Cortex of kidney (tissue), 1 donor: ENCODE results near the gene FUT1.
"Not testable (repeated sequence)": the region's sequence is repeated elsewhere in the genome, so short reads cannot be mapped to it uniquely, and the experiment has no call there.

Source experiments
- DNase-seq: peaks from one replicate; lab custom pipeline; 2025; lab: John Stamatoyannopoulos, UW

FUT1 gene

DNA sequence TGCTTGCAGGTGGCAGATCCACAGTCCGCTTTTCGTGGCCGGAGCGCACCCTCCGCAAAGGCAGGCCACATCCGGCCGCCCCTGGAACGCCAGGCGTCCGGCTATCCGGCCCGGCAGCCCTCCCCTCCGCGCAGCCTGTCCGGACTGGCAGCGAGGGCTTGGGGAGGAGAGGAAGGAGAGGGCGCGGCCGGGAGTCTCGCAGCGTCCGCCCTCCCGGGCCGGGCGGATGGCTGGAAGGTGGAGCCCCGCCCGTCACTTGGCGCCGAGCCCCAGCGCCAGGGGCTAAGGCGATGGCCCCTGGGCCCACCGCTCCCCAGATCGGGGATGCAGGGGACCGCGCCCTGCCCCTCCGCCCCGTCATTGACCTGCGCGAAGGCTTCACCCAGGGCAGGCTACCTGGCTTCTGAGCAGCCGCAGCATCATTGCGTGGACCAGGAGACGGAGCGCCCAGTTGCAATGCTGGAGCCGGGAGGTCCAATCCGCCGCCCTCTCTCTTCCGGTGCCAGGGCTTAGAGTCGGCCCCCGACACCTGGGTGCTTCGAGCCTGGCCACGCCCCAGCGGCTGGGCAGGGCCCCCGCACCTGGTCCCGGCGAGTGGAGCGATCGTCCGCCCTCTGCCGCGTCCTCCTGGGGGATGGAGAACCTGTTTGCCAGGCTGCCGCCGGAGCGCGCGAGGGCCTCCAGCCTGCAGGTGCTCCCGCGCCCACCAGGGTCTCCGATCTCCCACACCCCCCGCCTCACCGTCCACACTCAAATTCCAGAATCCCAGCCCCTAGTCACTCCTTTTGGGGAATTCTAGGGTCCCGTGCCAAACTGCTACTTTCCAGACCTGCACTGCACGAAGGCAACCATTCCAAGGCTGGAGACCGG lies at the start of gene FUT1:
Gene FUT1 (minus strand): TSS at position 146 of the 870 bp plus-strand sequence. CDS start 1,360 bp downstream, outside the sequence.
- DNase-seq = no peak

DNA sequence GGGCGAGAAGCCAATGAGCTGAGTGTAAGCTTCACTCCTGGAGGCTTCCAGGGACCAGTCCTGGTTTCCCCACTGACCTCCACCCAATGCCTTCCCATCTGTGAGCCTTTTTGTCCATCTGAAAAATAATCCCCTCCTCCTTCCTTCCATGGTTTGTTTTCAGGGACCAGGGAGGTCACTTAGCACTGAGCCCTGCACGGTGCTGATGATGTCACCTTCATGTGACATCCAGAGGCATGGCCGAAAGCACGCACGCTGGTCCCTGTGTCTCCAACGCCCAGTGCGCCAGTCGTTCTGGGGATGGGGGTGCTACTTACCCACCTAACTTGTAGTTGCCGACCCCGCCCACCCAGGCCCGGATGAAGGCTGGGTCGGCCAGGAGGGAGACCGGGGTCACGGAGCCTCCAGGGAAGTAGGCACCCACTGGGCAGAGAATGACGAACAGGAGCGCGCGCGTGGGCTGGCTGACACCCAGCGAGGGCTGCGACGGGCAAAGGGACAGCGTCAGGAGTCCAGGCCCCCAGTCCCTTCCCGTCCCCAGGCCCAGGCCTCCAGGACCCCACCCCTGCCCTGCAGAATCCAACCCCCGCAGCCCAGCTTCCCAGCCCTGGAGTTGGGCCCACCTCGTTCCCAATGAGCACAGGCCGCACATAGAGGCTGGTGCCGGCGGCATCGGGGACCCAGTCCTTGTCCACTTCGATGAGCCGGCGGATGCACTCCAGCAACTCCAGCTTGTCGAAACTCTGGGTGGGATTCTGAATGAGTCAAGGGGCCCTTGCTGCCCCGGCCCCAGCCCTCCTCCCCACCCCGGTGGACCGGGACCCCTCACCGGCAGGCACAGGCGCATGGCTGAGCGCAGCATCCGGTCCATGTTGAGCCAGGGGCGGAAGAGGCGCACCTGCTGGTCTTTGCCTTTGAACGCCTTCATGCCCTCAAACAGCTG lies 47.2 kb upstream of the FUT1 start:
- DNase-seq = no peak

DNA sequence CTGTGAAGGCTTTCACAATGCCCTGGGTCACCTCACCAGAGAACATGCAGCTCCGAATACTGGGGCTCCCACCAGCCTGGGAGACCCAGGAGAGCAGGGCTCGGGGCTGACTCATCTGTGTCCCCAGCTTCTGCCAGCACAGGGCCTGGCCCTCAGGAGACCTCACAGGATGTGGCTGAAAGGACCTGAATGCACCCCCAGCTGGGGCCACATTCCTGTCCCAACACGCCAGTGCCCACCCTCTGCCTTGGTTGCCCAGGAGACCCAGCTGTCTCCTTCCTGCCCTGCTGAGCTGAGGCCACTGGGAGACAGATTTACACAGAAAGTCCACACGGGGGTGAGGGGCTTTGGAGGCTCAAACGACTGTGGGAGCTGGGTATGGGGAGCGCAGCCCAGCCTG lies 46.5 kb upstream of the FUT1 start:
- DNase-seq = no peak

DNA sequence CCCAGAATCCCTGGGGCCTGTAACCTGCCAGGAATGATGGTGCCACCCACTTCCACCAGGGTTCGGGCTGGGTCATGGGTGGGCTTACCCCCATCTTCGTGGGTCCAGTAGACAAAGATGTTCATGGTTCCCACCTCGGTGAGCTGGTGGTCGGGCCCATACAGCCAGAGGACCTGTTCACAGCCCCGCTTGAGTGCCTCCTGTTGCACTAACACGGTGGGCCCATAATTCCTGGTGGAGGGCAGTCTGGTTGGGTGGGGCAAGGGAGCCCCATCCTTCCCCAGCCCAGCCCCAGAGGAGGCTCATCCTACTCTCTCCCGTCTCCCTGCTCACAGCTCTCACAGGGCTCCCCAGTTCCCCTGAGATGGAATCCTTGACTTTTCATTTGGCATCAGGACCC lies 44.7 kb upstream of the FUT1 start:
- DNase-seq = no peak

DNA sequence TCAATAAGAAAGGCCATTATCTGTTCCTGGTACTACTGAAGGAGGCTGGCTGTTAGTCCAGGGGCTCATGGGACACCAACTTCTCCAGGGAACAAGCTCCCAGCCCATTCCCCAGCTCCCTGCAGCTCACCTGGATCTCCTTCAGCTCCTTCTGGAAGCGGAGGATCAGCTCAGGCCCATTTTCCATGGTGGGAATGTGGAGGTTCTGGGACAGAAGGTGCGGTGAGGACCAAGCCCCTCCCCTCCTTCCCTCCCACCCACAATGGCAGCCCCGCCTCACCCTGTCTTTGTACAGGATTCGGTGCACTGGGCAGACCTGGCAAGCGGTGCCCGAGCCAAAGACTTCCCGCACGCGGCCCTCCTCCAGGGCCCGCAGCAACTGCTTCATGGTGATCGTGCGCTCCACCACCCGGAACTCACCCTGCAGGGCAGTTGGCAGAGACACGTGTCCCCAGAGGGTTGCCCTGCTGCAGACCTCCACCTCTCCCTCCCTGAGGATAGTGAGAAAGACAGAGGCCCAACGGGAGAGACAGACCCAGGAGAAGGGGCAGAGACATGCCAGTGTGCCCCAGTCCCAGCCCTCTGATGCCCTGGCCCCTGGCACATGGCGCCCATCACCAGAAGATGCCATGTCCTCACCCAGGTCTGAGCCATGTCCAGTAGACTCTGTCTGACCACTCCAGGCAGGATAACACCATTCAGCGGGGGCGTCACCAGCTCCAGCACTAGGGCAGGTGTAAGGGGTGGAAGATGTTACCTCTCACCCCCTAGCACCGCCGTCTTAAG lies 44.0 kb upstream of the FUT1 start:
- DNase-seq = no peak

DNA sequence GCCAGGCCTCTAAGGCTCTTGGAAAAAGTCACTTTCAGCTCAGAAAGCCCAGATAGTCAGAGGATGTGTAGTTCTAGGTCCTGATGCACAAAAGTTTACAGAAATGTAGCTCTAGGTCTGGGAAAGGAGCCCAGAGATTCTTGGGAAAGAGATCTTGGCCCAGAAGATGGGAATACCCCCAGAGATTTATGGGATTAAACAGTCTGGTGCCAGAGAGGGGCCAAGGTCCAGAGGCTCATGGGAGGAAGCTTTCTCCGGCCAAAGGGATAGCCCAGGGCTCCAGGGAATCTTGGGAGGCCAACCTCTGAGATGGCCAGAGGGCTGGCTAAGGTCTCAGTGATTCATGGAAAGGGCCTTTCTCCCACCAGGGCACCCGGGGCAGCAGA lies 43.2 kb upstream of the FUT1 start:
- no peak for DNase-seq

DNA sequence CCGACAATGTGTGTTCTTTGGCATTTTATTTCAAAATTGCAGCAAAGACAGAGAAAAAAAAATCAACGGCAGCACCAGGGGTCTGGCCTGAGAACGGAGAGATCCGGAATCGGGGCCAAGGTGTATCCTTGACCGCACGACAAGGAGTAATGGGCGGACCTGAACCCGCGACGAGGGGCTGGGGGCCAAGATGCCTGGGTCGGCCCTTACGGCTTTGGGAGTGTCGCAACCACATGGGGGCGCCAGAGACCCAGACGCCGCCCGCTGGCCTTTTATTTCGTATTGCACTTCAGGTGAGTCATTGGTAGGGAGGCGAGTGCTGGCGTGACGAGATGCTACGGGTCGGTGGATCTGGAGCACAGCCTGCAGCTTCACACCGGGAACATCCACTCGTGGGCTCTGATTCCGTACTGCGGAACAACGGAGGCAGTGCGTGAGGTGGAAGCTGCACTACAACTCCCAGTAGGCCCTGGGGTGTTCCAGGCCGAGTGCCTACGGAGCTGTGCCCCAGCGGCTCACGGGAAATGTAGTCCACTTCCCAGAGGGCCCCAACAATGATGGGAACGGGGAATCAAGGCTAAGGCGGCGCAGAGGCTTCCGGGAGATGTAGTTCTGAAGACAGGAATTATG lies 42.7 kb upstream of the FUT1 start:
- no peak for DNase-seq

DNA sequence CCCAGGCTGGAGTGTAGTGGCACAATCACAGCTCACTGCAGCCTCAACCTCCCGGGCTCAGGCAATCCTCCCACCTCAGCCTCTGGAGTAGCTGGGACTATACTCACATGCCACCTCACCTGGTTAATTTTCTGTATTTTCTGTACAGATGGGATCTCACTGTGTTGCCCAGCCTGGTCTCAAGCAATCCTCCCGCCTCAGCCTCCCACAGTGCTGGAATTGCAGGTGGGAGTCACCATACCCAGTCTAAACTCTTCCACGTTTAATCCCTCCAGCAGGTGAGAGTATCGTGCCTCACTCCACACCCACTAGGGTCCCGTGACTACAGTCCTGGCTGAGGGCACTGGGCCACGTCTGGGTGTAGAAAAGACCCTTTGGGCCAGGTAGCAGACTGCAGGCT lies 41.9 kb upstream of the FUT1 start:
- DNase-seq = no peak

DNA sequence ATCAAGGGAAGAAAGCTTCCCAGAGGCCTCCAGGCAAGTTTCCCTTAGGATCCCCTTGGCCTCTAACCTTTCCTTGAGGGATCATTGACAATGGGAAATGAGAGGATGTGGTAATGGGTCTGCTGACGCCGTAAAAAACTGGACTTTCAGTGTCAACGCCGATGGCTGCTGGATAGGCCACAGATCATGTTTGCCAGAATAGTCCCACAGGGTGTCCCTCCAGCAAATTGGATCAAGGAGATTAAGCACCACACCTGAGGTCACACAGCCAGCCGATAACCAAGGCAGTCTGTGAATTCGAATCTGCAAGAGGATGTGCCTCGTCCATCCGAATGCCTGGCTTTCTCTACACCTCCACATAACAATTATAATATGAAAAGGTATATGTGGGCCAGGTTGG lies 40.8 kb upstream of the FUT1 start:
- no peak for DNase-seq

DNA sequence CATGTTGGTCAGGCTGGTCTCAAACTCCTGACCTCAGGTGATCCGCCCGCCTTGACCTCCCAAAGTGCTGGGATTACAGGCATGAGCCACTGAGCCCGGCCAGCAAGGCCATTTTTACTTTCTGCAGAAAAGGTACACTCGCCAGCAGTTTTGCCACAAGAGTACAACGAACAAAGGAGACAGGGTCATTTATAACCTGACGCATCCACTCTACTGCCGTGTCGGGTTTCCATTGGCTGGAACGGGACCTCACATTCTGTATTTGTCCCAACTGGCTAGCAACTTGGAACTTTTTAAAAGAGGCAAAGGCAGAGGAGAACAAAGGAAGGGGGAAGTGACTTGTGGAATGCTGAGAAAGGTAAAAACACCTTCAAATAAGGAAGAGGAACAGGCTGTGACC lies 34.9 kb upstream of the FUT1 start:
- not testable (repeated sequence) for DNase-seq

DNA sequence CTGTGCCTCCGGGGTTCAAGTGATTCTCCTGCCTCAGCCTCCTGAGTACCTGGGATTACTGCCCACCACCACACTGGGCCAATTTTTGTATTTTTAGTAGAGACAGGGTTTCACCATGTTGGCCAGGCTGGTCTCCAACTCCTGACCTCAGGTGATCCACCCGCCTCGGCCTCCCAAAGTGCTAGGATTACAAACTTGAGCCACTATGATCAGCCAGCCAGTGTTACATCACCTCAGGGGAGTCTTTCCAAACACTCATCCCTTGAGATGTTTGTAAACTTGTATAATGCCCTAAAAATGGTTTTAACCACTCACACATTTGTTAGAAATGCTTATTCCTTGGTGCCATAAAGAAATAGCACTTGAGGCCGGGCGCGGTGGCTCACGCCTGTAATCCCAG lies 34.0 kb upstream of the FUT1 start:
- DNase-seq = not testable (repeated sequence)

DNA sequence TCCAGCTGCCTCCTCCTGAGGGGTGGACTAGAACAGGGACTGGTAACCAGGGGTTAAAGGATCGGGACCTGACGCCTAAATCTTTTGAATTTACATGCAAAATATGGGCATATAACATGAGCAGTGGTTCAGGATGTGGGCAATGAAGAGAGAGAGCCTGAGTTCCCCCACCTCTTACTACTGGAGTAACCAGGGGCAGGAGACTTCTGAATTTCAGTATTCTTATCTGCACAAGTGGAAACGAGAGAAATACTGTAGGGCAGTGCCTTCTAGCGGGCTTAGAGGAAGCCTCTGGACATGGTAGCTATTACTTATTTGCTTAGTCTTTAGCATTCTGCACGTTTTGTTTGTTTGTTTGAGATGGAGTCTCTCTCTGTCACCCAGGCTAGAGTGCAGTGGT lies 32.1 kb upstream of the FUT1 start:
- no peak for DNase-seq

DNA sequence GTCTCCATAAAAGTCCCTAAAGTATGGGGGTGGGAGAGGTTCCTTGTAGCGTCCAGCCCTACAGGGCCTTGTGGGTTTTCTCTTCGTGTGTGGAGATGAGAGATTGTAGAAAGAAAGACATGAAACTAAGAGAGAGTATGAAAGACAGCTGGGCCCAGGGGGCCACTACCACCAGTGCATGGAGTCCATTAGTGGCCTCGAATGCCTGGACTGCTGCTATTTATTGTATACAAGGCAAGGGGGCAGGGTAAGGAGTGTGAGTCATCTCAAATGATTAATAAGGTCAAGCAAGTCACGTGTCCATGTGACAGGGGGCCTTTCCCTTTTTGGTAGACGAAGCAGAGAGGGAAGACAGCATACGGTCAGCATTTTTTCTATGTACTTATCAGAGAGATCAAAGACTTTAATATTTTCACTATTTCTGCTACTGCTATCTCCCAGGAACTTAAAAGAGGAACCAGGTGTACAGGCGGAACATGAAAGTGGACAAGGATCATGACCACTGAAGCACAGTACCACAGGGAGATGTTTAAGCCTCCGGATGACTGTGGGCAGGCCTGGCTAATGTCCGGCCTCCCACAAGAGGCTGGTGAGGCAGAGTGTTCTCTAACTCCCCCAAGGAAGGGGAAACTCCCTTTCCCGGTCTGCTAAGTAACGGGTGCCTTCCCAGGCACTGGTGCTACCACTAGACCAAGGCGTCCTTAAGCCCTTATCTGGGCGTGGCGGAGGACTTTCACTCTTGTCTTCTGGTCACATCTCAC lies 28.4 kb upstream of the FUT1 start:
- DNase-seq = no peak

DNA sequence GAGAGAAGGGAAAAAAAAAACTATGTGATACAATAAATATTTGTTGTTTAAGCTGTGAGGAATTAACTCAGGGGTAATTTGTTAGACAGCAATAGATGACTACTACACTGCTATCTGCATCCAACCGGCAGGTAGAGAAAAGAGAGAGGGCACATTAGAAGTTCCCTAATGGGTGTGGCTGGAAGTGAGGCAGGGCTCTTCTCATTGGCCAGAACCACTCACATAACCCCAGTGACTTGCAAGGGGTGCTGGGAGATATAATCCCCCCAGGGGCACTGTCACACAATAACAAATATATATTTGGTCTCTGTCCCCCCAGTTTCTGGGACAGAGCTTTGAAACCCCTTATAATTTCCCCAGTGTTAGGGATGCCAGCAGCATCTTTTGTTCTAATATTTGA lies 27.2 kb upstream of the FUT1 start:
- DNase-seq = no peak

DNA sequence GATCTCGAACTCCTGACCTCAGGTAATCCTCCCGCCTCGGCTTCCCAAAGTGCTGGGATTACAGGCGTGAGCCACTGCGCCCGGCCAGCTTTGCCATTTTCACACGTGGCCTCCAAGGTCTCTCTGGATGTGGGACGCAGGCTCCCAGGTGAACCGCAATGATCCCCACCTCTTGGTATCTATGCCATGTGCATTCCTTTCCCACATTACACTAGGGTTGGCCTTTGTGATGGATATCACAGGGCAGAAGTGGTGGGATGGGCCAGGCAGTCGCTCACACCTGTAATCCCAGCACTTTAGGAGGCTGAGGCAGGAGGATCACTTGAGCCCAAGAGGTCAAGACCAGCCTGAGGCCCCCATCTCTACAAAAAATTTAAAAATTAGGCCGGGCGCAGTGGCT lies 25.3 kb upstream of the FUT1 start:
- no peak for DNase-seq

DNA sequence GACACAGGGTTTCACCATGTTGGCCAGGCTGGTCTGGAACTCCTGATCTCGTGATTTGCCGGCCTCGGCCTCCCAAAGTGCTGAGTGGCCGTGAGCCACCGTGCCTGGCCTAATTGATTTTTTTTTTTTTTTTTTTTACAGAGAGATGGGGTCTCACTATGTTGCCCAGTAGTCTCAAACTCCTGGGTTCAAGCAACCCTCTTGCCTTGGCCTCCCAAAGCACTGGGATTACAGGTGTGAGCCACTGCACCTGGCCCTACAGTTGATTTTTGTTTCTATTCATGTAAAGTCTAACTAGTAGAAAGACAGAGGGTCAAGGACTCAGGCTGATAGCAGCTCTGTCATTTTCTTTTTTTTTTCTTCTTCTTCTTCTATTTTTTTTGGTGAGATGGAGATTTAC lies 24.7 kb upstream of the FUT1 start:
- DNase-seq = no peak

DNA sequence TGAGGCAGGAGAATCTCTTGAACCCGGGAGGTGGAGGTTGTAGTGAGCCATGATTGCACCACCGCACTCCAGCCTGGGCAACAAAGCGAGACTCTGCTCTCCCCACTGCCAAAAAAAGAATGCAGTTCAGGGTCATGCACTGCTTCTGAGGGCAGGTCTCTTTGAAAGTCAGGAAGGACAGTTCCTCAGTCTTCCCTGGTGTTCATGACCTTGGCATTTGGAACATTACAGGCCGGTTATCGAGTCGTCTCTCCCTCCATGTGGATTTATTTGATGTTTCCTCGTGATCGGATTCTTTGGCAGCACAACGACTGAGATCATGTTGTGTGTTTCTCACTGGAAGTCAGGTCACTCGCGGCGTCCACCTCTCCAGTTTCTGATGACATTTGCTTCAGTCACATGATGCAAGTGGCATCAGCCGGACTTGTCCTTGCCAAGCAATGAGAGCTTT lies 20.1 kb upstream of the FUT1 start:
- DNase-seq = no peak

DNA sequence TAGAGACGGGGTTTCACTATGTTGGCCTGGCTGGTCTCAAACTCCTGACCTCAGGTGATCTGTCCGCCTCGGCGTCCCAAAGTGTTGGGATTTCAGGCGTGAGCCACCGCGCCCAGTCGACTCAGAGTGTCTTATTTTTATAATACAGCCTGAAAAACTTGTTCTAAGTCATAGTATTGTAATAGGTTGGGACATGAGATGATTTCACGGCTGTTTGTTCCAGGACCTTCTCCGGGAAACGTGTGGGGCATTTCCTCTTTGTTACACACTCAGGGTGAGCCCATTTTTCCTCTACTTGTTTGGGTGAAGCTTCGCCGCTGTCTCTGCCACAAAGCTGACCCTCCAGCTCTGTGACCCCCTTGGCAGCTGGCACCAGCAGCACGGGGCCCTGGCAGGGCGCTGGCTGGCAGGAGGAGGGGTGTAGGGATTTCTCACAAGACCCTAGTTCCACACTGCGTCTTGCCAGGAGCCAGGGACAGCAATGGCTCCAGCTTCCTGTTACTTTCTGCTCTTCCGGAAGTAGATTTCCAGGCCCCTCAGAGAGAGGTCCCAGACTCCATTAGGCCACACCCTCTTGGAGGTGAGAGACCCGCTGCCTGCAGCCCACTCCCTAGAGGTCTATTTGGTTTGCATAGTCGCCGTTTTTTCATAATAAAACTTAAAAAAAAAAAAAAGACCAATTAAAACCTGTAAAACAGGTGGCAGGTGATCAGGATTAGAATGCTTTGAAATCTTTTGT lies 18.5 kb upstream of the FUT1 start:
- DNase-seq = no peak

DNA sequence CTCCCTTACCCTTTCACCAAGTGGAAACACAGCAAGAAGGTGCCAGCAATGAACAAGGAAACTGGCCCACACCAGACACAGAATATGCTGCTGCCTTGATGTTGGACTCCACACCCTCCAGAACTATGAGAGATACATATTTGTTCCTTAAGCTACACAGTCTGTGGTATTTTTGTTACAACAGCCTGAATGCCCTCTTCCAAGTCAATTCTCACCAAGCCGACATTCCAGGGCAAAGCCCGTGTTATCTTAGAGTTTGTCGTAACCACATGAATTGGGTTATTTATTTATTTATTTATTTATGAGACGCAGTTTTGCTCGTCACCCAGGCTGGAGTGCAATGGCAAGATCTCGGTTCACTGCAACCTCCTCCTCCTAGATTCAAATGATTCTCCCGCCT lies 17.8 kb upstream of the FUT1 start:
- DNase-seq = no peak
